IPS-15b (cell line): ENCODE measurements around the gene CCDC6.

Source experiments
- H3K27me3 ChIP-seq: one replicate; pipeline ENCODE4 v1.6.1; 2013; ENCODE audit warnings: low read length; ENCODE audit not compliant: control insufficient read depth, insufficient read depth
- H3K36me3 ChIP-seq: one replicate; pipeline ENCODE4 v1.6.1; 2013; ENCODE audit warnings: low read length; ENCODE audit not compliant: control insufficient read depth, insufficient read depth
- H3K4me1 ChIP-seq: one replicate; pipeline ENCODE4 v1.6.1; 2013; ENCODE audit warnings: mild to moderate bottlenecking, low read length; ENCODE audit not compliant: control insufficient read depth, insufficient read depth
- H3K4me3 ChIP-seq: one replicate; pipeline ENCODE4 v1.5.1; 2013; ENCODE audit warnings: low read depth, low read length
- H3K9ac ChIP-seq: one replicate; pipeline ENCODE4 v1.6.1; 2013; ENCODE audit warnings: low read depth, mild to moderate bottlenecking, low read length
- H3K9me3 ChIP-seq: one replicate; pipeline ENCODE4 v1.6.1; 2013; ENCODE audit warnings: mild to moderate bottlenecking, low read length; ENCODE audit not compliant: control insufficient read depth, insufficient read depth

Gene CCDC6

GRCh38 chr10:59819683-59820082 is 86.7 kb downstream of the CCDC6 start:
- no peaks in the 10 kb centered on the region for H3K36me3 ChIP-seq
- no peak overlapping the region for H3K4me3 ChIP-seq
- no peak overlapping the region for H3K9ac ChIP-seq

GRCh38 chr10:59819265-59819664 is 87.1 kb downstream of the CCDC6 start:
- no peaks in the 10 kb centered on the region for H3K27me3 ChIP-seq
- H3K9me3 ChIP-seq = no peaks in the 10 kb centered on the region
- no peak overlapping the region for H3K4me3 ChIP-seq
- H3K9ac ChIP-seq = no peak overlapping the region
- H3K4me1 ChIP-seq = no peaks in the 10 kb centered on the region
- H3K36me3 ChIP-seq = no peaks in the 10 kb centered on the region

More at GRCh38 chr10:59819683-59820082, 86.7 kb downstream of the CCDC6 start:
- H3K27me3 ChIP-seq = no peaks in the 10 kb centered on the region
- H3K9me3 ChIP-seq = no peaks in the 10 kb centered on the region
- H3K4me1 ChIP-seq = no peaks in the 10 kb centered on the region

- H3K9ac ChIP-seq = no peak overlapping the region
- no peaks in the 10 kb centered on the region for H3K9me3 ChIP-seq
- H3K4me1 ChIP-seq = no peaks in the 10 kb centered on the region
- no peaks in the 10 kb centered on the region for H3K36me3 ChIP-seq
- H3K4me3 ChIP-seq = no peak overlapping the region
- no peaks in the 10 kb centered on the region for H3K27me3 ChIP-seq
Observed at GRCh38 chr10:59817773-59818172, 88.6 kb downstream of the CCDC6 start.

- Histone ChIP-seq H3K9ac (no peak overlapping the region), H3K36me3 (peaks cover 8% of the 10 kb centered on the region), H3K4me3 (no peak overlapping the region), H3K27me3 (no peaks in the 10 kb centered on the region), H3K4me1 (no peaks in the 10 kb centered on the region), H3K9me3 (no peaks in the 10 kb centered on the region)
Observed at GRCh38 chr10:59814878-59815277, 91.5 kb downstream of the CCDC6 start.

- no peak overlapping the region for H3K4me3 ChIP-seq
- peaks cover 9% of the 10 kb centered on the region for H3K36me3 ChIP-seq
- H3K27me3 ChIP-seq = no peaks in the 10 kb centered on the region
- no peaks in the 10 kb centered on the region for H3K9me3 ChIP-seq
- H3K9ac ChIP-seq = no peak overlapping the region
- no peaks in the 10 kb centered on the region for H3K4me1 ChIP-seq
Observed at GRCh38 chr10:59812519-59813122, 93.7 kb downstream of the CCDC6 start.

GRCh38 chr10:59809644-59809974 is 96.7 kb downstream of the CCDC6 start:
- H3K36me3 ChIP-seq = peaks cover 9% of the 10 kb centered on the region

GRCh38 chr10:59808896-59809643 is 97.3 kb downstream of the CCDC6 start:
- H3K4me3 ChIP-seq = no peak overlapping the region
- no peak overlapping the region for H3K9ac ChIP-seq
- no peaks in the 10 kb centered on the region for H3K9me3 ChIP-seq
- no peaks in the 10 kb centered on the region for H3K4me1 ChIP-seq
- no peaks in the 10 kb centered on the region for H3K27me3 ChIP-seq
- H3K36me3 ChIP-seq = peaks cover 9% of the 10 kb centered on the region

More at GRCh38 chr10:59809644-59809974, 96.7 kb downstream of the CCDC6 start:
- Histone ChIP-seq H3K27me3 (no peaks in the 10 kb centered on the region), H3K4me1 (no peaks in the 10 kb centered on the region), H3K9ac (no peak overlapping the region), H3K4me3 (no peak overlapping the region), H3K9me3 (no peaks in the 10 kb centered on the region)

GRCh38 chr10:59807629-59808620 is 98.4 kb downstream of the CCDC6 start:
- Histone ChIP-seq H3K27me3 (no peaks in the 10 kb centered on the region), H3K4me1 (peaks cover 5% of the 10 kb centered on the region), H3K36me3 (peaks cover 17% of the 10 kb centered on the region), H3K9me3 (no peaks in the 10 kb centered on the region), H3K4me3 (no peak overlapping the region), H3K9ac (no peak overlapping the region)

- H3K9me3 ChIP-seq = no peaks in the 10 kb centered on the region
- H3K36me3 ChIP-seq = peaks cover 10% of the 10 kb centered on the region
Observed at GRCh38 chr10:59805014-59805413, 101.3 kb downstream of the CCDC6 start.

GRCh38 chr10:59804220-59804619 is 102.1 kb downstream of the CCDC6 start:
- Histone ChIP-seq H3K4me1 (peaks cover 5% of the 10 kb centered on the region), H3K9me3 (no peaks in the 10 kb centered on the region), H3K4me3 (no peak overlapping the region), H3K27me3 (no peaks in the 10 kb centered on the region), H3K36me3 (peaks cover 8% of the 10 kb centered on the region), H3K9ac (no peak overlapping the region)

More at GRCh38 chr10:59805014-59805413, 101.3 kb downstream of the CCDC6 start:
- no peak overlapping the region for H3K9ac ChIP-seq
- no peaks in the 10 kb centered on the region for H3K27me3 ChIP-seq
- peaks cover 5% of the 10 kb centered on the region for H3K4me1 ChIP-seq
- H3K4me3 ChIP-seq = no peak overlapping the region

- Histone ChIP-seq H3K4me3 (no peak overlapping the region), H3K36me3 (peaks cover 8% of the 10 kb centered on the region)
Observed at GRCh38 chr10:59803714-59804113, 102.6 kb downstream of the CCDC6 start.

More at GRCh38 chr10:59803714-59804113, 102.6 kb downstream of the CCDC6 start:
- H3K4me1 ChIP-seq = peaks cover 5% of the 10 kb centered on the region
- H3K9ac ChIP-seq = no peak overlapping the region
- H3K9me3 ChIP-seq = no peaks in the 10 kb centered on the region
- no peaks in the 10 kb centered on the region for H3K27me3 ChIP-seq
